K562 treated with DMSO at 1 percent for 48 hours (cell line): ENCODE results near the gene POLR2J2. TPM values are rescaled to one million over a fixed set of nuclear protein-coding genes. Genes with fewer than 3 reads are reported as not detected.

ENCODE experiments used
- total RNA-seq: library from RNA; unstranded; fragments of 300-600 nt; gene quantifications from 2 replicates; pipeline ENCODE4 v1.2.3, GENCODE V29; 2022; ENCODE audit warnings: low replicate concordance; ENCODE audit errors: extremely low read depth

POLR2J2 gene
- not detected in 2 replicates for total RNA-seq

DNA sequence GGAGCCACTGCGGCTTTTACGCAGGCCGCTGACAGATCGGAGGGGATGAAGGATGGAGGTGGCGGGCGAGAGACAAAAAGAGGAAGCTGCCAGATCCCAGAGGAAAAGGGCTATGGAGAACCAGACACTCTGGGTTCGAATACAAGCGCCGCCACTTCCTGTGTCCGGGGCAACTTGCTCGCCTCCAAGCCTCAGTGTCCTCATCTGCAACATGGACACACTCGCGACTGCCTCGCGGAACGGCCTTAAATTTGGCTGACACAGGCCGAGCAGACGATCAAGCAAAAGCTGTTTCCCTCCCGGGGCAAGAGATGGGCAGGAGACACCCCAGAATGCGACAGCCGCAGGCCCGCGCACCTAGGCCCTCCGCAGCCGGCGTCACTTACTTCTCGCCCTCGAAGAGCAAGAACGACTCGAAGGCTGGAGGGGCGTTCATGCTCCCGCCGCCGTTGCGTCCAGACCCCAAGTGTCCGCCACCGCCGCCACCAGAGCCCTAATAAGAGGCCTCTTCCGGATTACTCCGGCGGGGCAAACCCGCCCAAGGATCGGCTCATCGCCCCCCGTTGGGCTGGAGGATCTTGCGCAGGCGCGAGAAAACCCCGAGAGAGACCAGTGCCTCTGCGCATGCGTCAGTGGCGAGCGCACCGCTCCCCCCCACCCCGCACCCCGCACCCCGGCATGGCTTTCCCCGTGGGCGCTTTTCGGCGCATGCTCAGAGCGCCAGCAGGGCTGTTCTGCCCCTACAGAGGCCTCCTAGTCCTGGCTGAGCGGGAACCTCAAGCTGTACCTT is at the start of gene POLR2J2:
Gene POLR2J2, minus strand, starts transcription at position 498 of the 790 bp plus-strand sequence. Its CDS starts 62 bp downstream, at position 436.

GRCh38 chr7:102649924-102650323 is 21.5 kb downstream of the POLR2J2 start, which contains the start of gene SPDYE2B:
Gene SPDYE2B (plus strand): TSS chr7:102650319. CDS start chr7:102652349, 2,030 bp downstream.

DNA sequence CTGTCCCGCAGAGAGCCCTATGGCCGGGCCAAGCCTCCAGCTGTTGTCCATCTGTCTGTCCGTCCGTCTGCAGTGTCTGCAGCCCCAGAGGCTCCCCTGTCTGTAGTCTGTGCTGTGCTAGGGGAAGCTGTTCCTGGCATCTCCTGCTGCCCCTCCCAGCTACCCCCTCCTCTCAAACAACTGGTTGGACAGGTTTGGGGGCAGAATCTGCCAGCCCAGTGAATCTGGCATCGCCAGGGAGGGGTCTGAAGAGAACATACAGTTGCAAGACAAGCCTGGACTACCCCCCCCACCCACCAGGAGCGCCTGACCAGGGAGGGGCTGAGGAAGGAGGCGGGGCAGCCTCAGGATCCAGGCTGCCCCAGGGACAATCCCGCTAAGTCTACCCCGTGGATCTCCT is 28.8 kb downstream of the POLR2J2 start, which contains the start of gene UPK3BL1:
Gene UPK3BL1, minus strand, starts transcription at position 101 of the 400 bp plus-strand sequence. Its CDS starts 50 bp downstream, at position 51.

GRCh38 chr7:102616507-102617125 is 54.8 kb downstream of the POLR2J2 start, which contains the start of gene RASA4:
Gene RASA4 (minus strand): TSS chr7:102616756. CDS start chr7:102616689, 67 bp downstream.

Other genes with a start within 250 kb of the POLR2J2 start
- not detected in 2 replicates for gene ORAI2, start 238.1 kb downstream of the POLR2J2 start, total RNA-seq
- not detected in 2 replicates for gene ALKBH4, start 206.8 kb downstream of the POLR2J2 start, total RNA-seq
- not detected in 2 replicates for gene LRWD1, start 206.7 kb downstream of the POLR2J2 start, total RNA-seq
- gene POLR2J, start 192.7 kb downstream of the POLR2J2 start, total RNA-seq, result not detected in 2 replicates
- not detected in 2 replicates for gene RASA4B, start 153.9 kb downstream of the POLR2J2 start, total RNA-seq
- gene UPK3BL2, start 128.0 kb downstream of the POLR2J2 start, total RNA-seq, result not detected in 2 replicates
- not detected in 2 replicates for gene SPDYE2, start 120.4 kb downstream of the POLR2J2 start, total RNA-seq
- not detected in 2 replicates for gene POLR2J3, start 99.1 kb downstream of the POLR2J2 start, total RNA-seq
- not detected in 2 replicates for gene RASA4, start 54.9 kb downstream of the POLR2J2 start, total RNA-seq
- not detected in 2 replicates for gene UPK3BL1, start 28.9 kb downstream of the POLR2J2 start, total RNA-seq
- gene SPDYE2B, start 21.3 kb downstream of the POLR2J2 start, total RNA-seq, result not detected in 2 replicates
- gene FAM185A, start 77.3 kb upstream of the POLR2J2 start, total RNA-seq, result not detected in 2 replicates
- not detected in 2 replicates for gene LRRC17, start 241.3 kb upstream of the POLR2J2 start, total RNA-seq